ENCODE results near the gene IFNL2.

- no peak for TF ChIP-seq CTCF (IDR thresholded peaks at IDR 0.05)
- no peak for TF ChIP-seq POLR2A (IDR thresholded peaks at IDR 0.05)
- TF ChIP-seq EP300 (IDR thresholded peaks at IDR 0.05): no peak
Measured at GRCh38 chr19:39307822-39308530, 39.8 kb downstream of the IFNL2 start.

All from tibial nerve (tissue), 4 donors.